ENCODE results near the gene E2F2.

DNA sequence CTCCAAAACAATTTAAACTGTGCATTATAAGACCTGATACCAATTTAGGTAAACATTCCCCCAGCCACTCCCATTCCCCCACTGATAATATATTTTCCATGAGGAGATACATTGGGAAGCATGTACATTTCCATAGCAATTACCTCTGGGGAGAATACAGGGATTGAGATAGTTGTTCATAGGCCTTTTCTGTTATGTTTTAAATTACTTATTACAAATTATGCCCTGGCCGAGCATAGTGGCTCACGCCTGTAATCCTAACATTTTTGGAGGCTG, 51.4 kb downstream of the E2F2 start:
- TF ChIP-seq, protein P1, sequence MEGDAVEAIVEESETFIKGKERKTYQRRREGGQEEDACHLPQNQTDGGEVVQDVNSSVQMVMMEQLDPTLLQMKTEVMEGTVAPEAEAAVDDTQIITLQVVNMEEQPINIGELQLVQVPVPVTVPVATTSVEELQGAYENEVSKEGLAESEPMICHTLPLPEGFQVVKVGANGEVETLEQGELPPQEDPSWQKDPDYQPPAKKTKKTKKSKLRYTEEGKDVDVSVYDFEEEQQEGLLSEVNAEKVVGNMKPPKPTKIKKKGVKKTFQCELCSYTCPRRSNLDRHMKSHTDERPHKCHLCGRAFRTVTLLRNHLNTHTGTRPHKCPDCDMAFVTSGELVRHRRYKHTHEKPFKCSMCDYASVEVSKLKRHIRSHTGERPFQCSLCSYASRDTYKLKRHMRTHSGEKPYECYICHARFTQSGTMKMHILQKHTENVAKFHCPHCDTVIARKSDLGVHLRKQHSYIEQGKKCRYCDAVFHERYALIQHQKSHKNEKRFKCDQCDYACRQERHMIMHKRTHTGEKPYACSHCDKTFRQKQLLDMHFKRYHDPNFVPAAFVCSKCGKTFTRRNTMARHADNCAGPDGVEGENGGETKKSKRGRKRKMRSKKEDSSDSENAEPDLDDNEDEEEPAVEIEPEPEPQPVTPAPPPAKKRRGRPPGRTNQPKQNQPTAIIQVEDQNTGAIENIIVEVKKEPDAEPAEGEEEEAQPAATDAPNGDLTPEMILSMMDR (conservative IDR thresholded peaks at IDR 0.05; ENCODE audit: low read length), result no peak
- no peak for TF ChIP-seq EZH2phosphoT487 (IDR thresholded peaks at IDR 0.05; ENCODE audit: borderline replicate concordance)
